HCT116 (cell line): ENCODE measurements around the gene LINC00632. TPM values are rescaled to one million over a fixed set of nuclear protein-coding genes. Genes with fewer than 3 reads are reported as not detected.
A peak's percentile ranks its signal among the peaks of the same experiment; 100 is the strongest.

Experiments
- ATAC-seq: fragments of 200-7000 bp; cut with Tn5 transposase; 2 replicates; pipeline ENCODE4 v1.9.1; 2020; ENCODE audit warnings: mild to moderate bottlenecking, moderate library complexity
- BruUV-seq: library from RNA; stranded (reverse); fragments of 400-500 nt; replicated peaks from 2 replicates; lab custom pipeline; 2021; lab: Mats Ljungman, UMichigan
- CTCF ChIA-PET: fragments of 300-600 bp; sonication (Branson Sonifier 250); formaldehyde crosslinking; loops from one replicate; lab custom pipeline; 2021; ENCODE audit warnings: antibody characterized with exemption; lab: Charles Lee
- POLR2A ChIA-PET: fragments of 300-600, 350-600 bp; sonication (Branson Sonifier 250); formaldehyde crosslinking; loops from one replicate; lab custom pipeline; 2021; ENCODE audit warnings: antibody characterized with exemption; lab: Charles Lee
- RAD21 ChIA-PET, 2 experiments: fragments of 300-600 bp; sonication (Branson Sonifier 250); formaldehyde crosslinking; loops; one replicate each; lab custom pipeline; 2023; ENCODE audit warnings: low total read pairs in 2 of 2; ENCODE audit not compliant: uncharacterized antibody in 2 of 2, unreplicated experiment in 2 of 2, low non-redundant PET in 1 of 2; lab: Charles Lee
- DNase-seq: peaks from one replicate; pipeline ENCODE4 v3.0.0-alpha.2; 2010; ENCODE audit warnings: low read depth, low spot score
- H2AFZ ChIP-seq: fragments of 200-600 bp; shearing (Covaris generic), sonication (generic); 2 replicates; pipeline ENCODE4 v1.6.1; 2017; ENCODE audit warnings: low read depth, mixed run types, mixed read lengths, antibody characterized with exemption, low read length; ENCODE audit not compliant: poor library complexity, severe bottlenecking
- H3K27ac ChIP-seq: 2 replicates; pipeline ENCODE4 v1.5.1; 2012; ENCODE audit warnings: low read depth, low read length
- H3K27me3 ChIP-seq: fragments of 200-600 bp; sonication (generic); 2 replicates; pipeline ENCODE4 v1.6.1; 2016; ENCODE audit warnings: mixed run types, low read length, mixed read lengths; ENCODE audit not compliant: insufficient read depth
- H3K36me3 ChIP-seq, 2 experiments: fragments of 200-500 bp in 1 of 2; fragments of 200-600 bp in 1 of 2; sonication (Bioruptor generic) in 1 of 2; sonication (generic) in 1 of 2; 2 replicates each; pipeline versions ENCODE4 v1.5.1 to v1.6.1; 2014 to 2016; ENCODE audit warnings: low read length in 2 of 2, inconsistent platforms in 1 of 2, mixed read lengths in 1 of 2, mixed run types in 1 of 2; ENCODE audit not compliant: insufficient read depth in 2 of 2, control insufficient read depth in 1 of 2
- H3K4me1 ChIP-seq, 2 experiments: fragments of 200-600 bp in 1 of 2; sonication (generic) in 1 of 2; 2 replicates each; pipeline versions ENCODE4 v1.5.1 to v1.6.1; 2012 to 2017; ENCODE audit warnings: low read length in 2 of 2, inconsistent platforms in 1 of 2, mild to moderate bottlenecking in 1 of 2, mixed read lengths in 1 of 2, mixed run types in 1 of 2, moderate library complexity in 1 of 2; ENCODE audit not compliant: insufficient read depth in 2 of 2, control insufficient read depth in 1 of 2
- H3K4me2 ChIP-seq: fragments of 200-600 bp; sonication (generic); 2 replicates; pipeline ENCODE4 v1.6.1; 2017; ENCODE audit warnings: mixed run types, low read length, mixed read lengths
- H3K4me3 ChIP-seq, 2 experiments: fragments of 200-600 bp in 1 of 2; sonication (generic) in 1 of 2; replicated peaks in 1 of 2; 2 replicates each; pipeline ENCODE4 v1.5.1; 2011 to 2016; ENCODE audit warnings: low read length in 2 of 2, control low read depth in 1 of 2, low read depth in 1 of 2, mild to moderate bottlenecking in 1 of 2, mixed read lengths in 1 of 2, mixed run types in 1 of 2
- H3K79me2 ChIP-seq: fragments of 200-600 bp; sonication (generic); 2 replicates; pipeline ENCODE4 v1.6.1; 2017; ENCODE audit warnings: mild to moderate bottlenecking, mixed run types, low read length, moderate library complexity, mixed read lengths; ENCODE audit not compliant: insufficient read depth
- H3K9ac ChIP-seq: fragments of 200-600 bp; sonication (generic); 2 replicates; pipeline ENCODE4 v1.6.1; 2016; ENCODE audit warnings: low read length, mixed read lengths
- H3K9me2 ChIP-seq: fragments of 200-600 bp; sonication (generic), shearing (Covaris generic); 2 replicates; pipeline ENCODE4 v1.6.1; 2017; ENCODE audit warnings: mixed run types, mild to moderate bottlenecking, moderate library complexity; ENCODE audit not compliant: insufficient read depth
- H3K9me3 ChIP-seq, 2 experiments: fragments of 200-500 bp in 1 of 2; fragments of 200-600 bp in 1 of 2; sonication (Bioruptor generic) in 1 of 2; sonication (generic) in 1 of 2; 2 replicates each; pipeline ENCODE4 v1.6.1; 2014 to 2017; ENCODE audit warnings: low read length in 2 of 2, mixed read lengths in 2 of 2, inconsistent platforms in 1 of 2, low read depth in 1 of 2, mild to moderate bottlenecking in 1 of 2, mixed run types in 1 of 2, moderate library complexity in 1 of 2; ENCODE audit not compliant: control insufficient read depth in 1 of 2, insufficient read depth in 1 of 2
- H4K20me1 ChIP-seq: fragments of 200-600 bp; sonication (generic), shearing (Covaris generic); 2 replicates; pipeline ENCODE4 v1.6.1; 2017; ENCODE audit warnings: mixed run types, mild to moderate bottlenecking, moderate library complexity; ENCODE audit not compliant: insufficient read depth
- CBX3 ChIP-seq: IDR thresholded peaks from 2 replicates; pipeline ENCODE4 v1.6.1; 2012; ENCODE audit warnings: low read depth
- CEBPB ChIP-seq: IDR thresholded peaks from 2 replicates; pipeline ENCODE4 v1.6.1; 2012; ENCODE audit warnings: low read depth
- EZH2phosphoT487 ChIP-seq: fragments of 200-600 bp; IDR thresholded peaks from 2 replicates; pipeline ENCODE4 v1.6.1; 2018; ENCODE audit warnings: antibody characterized with exemption, borderline replicate concordance
- JUND ChIP-seq: IDR thresholded peaks from 2 replicates; pipeline ENCODE4 v1.6.1; 2012
- POLR2A ChIP-seq: IDR thresholded peaks from 2 replicates; pipeline ENCODE4 v1.7.0; 2011; ENCODE audit warnings: borderline replicate concordance; ENCODE audit not compliant: insufficient read depth, insufficient read length; ENCODE audit errors: extremely low read depth
- POLR2AphosphoS5 ChIP-seq: IDR thresholded peaks from 2 replicates; pipeline ENCODE4 v1.6.1; 2011; ENCODE audit warnings: mild to moderate bottlenecking, low read depth, low read length, moderate library complexity
- RAD21 ChIP-seq: IDR thresholded peaks from 2 replicates; pipeline ENCODE4 v1.6.1; 2012; ENCODE audit warnings: low read depth, mild to moderate bottlenecking
- SIN3A ChIP-seq: IDR thresholded peaks from 2 replicates; pipeline ENCODE4 v1.6.1; 2012; ENCODE audit warnings: low read depth
- SP1 ChIP-seq: IDR thresholded peaks from 2 replicates; pipeline ENCODE4 v1.6.1; 2012; ENCODE audit warnings: low read depth
- SRF ChIP-seq: IDR thresholded peaks from 2 replicates; pipeline ENCODE4 v1.6.1; 2012; ENCODE audit warnings: low read depth
- TCF7L2 ChIP-seq: IDR thresholded peaks from 2 replicates; pipeline ENCODE4 v1.7.0; 2011; ENCODE audit warnings: borderline replicate concordance, inconsistent platforms; ENCODE audit not compliant: insufficient read depth, insufficient read length; ENCODE audit errors: extremely low read depth
- YY1 ChIP-seq: IDR thresholded peaks from 2 replicates; pipeline ENCODE4 v1.6.1; 2011; ENCODE audit warnings: low read length, low read depth, moderate library complexity, mild to moderate bottlenecking; ENCODE audit not compliant: insufficient replicate concordance; ENCODE audit errors: extremely low read depth
- ZFX ChIP-seq: fragments of 450-650 bp; IDR thresholded peaks from 2 replicates; pipeline ENCODE4 v1.6.1; 2017
- intact Hi-C: fragments of 100-400 bp; cut with micrococcal nuclease; formaldehyde crosslinking; loops from 2 replicates; pipeline ENCODE4 v1.10.0; 2022
- total RNA-seq: library from RNA; stranded (reverse); gene quantifications from one replicate; pipeline ENCODE4 v1.2.1, GENCODE V29; 2021; ENCODE audit not compliant: unreplicated experiment
- TF ChIP-seq, protein P1 (sequence below), 3 experiments: fragments of 200-600 bp in 1 of 3; sonication (generic) in 1 of 3; IDR thresholded peaks in 2 of 3; conservative IDR thresholded peaks in 1 of 3; 2 replicates each; pipeline ENCODE4 v1.5.1; 2012 to 2017; ENCODE audit warnings: low read depth in 2 of 3, low read length in 2 of 3, antibody characterized with exemption in 1 of 3, borderline replicate concordance in 1 of 3, control low read depth in 1 of 3, mild to moderate bottlenecking in 1 of 3, mixed read lengths in 1 of 3, mixed run types in 1 of 3, moderate library complexity in 1 of 3; ENCODE audit not compliant: insufficient read depth in 1 of 3
- TF ChIP-seq, protein P2 (sequence below): IDR thresholded peaks from 2 replicates; pipeline ENCODE4 v1.6.1; 2012
- TF ChIP-seq, protein P3 (sequence below): IDR thresholded peaks from 2 replicates; pipeline ENCODE4 v1.6.1; 2012

The LINC00632 gene
- total RNA-seq, 1 experiment from 2014 or later, result 0.15 TPM

DNA sequence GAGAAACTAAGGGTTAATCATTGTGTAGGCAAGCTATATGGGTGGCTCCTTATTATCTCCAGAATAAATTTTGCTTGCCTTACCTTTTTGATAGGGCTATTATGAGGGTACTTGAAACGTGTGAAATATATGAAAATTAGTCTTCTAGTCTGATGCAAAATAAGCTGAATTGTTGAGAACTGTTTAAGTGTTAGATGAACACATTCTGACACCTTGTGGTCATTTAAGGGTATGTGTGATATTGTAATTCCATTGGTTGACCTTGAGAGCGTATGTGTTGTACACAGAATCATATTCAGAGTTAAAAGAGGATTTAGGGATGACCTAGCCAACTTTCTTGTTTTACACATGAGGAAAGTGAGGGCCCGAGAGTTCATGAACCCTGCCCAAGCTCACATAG, 44.6 kb upstream of the LINC00632 start:
- no peak overlapping the region for H3K4me3 ChIP-seq
- CTCF ChIA-PET, result interaction anchor here (0.7 kb wide), 1 partner anchor 608 kb away, joined by 3 read pairs; no protein-coding TSS in a partner anchor
- H4K20me1 ChIP-seq, result no peaks in the 10 kb centered on the region
- H3K9me3 ChIP-seq, result no peaks in the 10 kb centered on the region
- no peaks in the 10 kb centered on the region for H3K27me3 ChIP-seq
- TF ChIP-seq RAD21 (peak; percentile 17; the same call in 1 of the 2 replicates), CBX3 (no peak)
- no TSS peak for BruUV-seq
- no peaks in the 10 kb centered on the region for H3K79me2 ChIP-seq
- RAD21 ChIA-PET, result no interaction called here
- intact Hi-C loops, result loop anchor here (5.0 kb wide), 1 partner anchor 608 kb away; no protein-coding TSS in a partner anchor
- no peak overlapping the region for H3K9ac ChIP-seq
- POLR2A ChIA-PET, result no interaction called here
- ATAC-seq, result no peak
- no peaks in the 10 kb centered on the region for H3K9me2 ChIP-seq
- H2AFZ ChIP-seq, result no peak overlapping the region
- no peaks in the 10 kb centered on the region for H3K36me3 ChIP-seq
- no peaks in the 10 kb centered on the region for H3K4me1 ChIP-seq
- H3K27ac ChIP-seq, result no peak overlapping the region
- no peak overlapping the region for H3K4me2 ChIP-seq
- DNase-seq, result no peak

DNA sequence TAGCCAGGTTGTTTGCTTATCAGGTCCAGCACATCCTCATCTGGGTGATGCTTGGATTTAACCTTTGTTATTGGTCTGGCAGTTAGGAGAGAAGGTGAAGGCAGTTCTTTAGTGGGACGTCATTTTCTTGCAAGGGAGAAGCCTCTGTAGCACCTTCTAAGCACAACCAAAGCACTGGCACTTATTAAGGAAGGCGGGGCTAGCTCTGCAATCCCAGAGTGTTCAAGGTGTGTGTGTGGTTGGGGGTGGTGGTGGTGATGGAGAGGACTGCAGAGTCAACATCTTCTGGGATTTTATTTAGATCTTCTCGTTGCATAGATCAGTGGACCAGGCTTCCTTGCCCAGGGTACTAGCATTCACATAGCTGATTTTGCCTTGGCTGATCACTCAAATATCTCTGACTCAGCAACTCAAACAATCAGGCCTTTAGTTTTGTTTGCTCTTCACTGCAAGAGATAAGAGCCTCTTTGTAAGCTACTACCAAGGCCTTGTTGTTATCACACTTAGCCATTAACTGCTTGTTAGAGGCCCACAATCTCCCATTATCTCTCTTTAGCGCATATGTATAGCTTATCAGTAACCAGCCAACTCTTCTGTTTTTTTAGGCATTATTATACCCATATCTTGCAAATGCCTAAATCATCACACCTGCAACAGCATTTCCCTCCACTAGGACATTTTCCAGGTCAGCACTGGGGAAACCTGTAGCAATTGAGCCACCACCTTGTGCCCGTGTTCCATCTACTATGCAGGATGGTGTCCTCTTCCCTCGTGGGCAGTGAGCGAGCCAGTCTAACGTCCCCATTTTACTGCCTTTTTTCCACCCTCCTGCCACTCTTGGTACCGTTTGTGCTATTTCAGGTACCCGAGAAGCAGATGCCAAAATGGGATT, 36.5 kb upstream of the LINC00632 start:
- no peak for DNase-seq
- BruUV-seq, result no TSS peak

More for the DNA sequence above, 36.5 kb upstream of the LINC00632 start:
- no peak overlapping the region for H3K27ac ChIP-seq
- CTCF ChIA-PET, result no interaction called here
- no peak overlapping the region for H2AFZ ChIP-seq
- H4K20me1 ChIP-seq, result no peaks in the 10 kb centered on the region
- no peaks in the 10 kb centered on the region for H3K27me3 ChIP-seq
- no peaks in the 10 kb centered on the region for H3K9me3 ChIP-seq
- no peaks in the 10 kb centered on the region for H3K36me3 ChIP-seq
- no peak overlapping the region for H3K4me2 ChIP-seq
- TF ChIP-seq JUND, result no peak
- TF ChIP-seq POLR2A, result no peak
- TF ChIP-seq CEBPB, result no peak
- TF ChIP-seq SIN3A, result no peak
- no peak for TF ChIP-seq TCF7L2
- TF ChIP-seq EZH2phosphoT487, result no peak
- TF ChIP-seq, protein P1, sequence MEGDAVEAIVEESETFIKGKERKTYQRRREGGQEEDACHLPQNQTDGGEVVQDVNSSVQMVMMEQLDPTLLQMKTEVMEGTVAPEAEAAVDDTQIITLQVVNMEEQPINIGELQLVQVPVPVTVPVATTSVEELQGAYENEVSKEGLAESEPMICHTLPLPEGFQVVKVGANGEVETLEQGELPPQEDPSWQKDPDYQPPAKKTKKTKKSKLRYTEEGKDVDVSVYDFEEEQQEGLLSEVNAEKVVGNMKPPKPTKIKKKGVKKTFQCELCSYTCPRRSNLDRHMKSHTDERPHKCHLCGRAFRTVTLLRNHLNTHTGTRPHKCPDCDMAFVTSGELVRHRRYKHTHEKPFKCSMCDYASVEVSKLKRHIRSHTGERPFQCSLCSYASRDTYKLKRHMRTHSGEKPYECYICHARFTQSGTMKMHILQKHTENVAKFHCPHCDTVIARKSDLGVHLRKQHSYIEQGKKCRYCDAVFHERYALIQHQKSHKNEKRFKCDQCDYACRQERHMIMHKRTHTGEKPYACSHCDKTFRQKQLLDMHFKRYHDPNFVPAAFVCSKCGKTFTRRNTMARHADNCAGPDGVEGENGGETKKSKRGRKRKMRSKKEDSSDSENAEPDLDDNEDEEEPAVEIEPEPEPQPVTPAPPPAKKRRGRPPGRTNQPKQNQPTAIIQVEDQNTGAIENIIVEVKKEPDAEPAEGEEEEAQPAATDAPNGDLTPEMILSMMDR (IDR thresholded peaks at IDR 0.05 in 2 of 3, conservative IDR thresholded peaks at IDR 0.05 in 1 of 3; ENCODE audit: borderline replicate concordance in 1 of 3, insufficient read depth in 1 of 3, low read depth in 2 of 3, low read length in 2 of 3), result no peak
- TF ChIP-seq SRF, result no peak
- TF ChIP-seq YY1, result no peak
- no peak for TF ChIP-seq POLR2AphosphoS5
- no peak for TF ChIP-seq ZFX
- TF ChIP-seq, protein P2, sequence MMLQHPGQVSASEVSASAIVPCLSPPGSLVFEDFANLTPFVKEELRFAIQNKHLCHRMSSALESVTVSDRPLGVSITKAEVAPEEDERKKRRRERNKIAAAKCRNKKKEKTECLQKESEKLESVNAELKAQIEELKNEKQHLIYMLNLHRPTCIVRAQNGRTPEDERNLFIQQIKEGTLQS, result no peak
- TF ChIP-seq SP1, result no peak
- TF ChIP-seq, protein P3, sequence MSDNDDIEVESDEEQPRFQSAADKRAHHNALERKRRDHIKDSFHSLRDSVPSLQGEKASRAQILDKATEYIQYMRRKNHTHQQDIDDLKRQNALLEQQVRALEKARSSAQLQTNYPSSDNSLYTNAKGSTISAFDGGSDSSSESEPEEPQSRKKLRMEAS, result no peak
- no peaks in the 10 kb centered on the region for H3K4me1 ChIP-seq
- RAD21 ChIA-PET, result no interaction called here
- H3K9me2 ChIP-seq, result no peaks in the 10 kb centered on the region
- no peak for ATAC-seq
- no peak overlapping the region for H3K9ac ChIP-seq
- intact Hi-C loops, result no loop called here
- POLR2A ChIA-PET, result no interaction called here
- H3K4me3 ChIP-seq, result no peak overlapping the region
- no peaks in the 10 kb centered on the region for H3K79me2 ChIP-seq
